Measurements from ENCODE around the gene ADGRV1. TPM values are rescaled to one million over a fixed set of nuclear protein-coding genes. Genes with fewer than 3 reads are reported as not detected.
"Not testable (repeated sequence)": the region's sequence is repeated elsewhere in the genome, so short reads cannot be mapped to it uniquely, and the experiment has no call there.

ADGRV1 gene
- total and polyA plus RNA-seq, 12 donors, result 129 to 2,577 (median 695) TPM

- intact Hi-C loops (cut with DNase I), result no loop called here
- no peaks in the 10 kb centered on the region for H3K9me3 ChIP-seq (replicated peaks in 1 of 3)
- TF ChIP-seq, protein P1, sequence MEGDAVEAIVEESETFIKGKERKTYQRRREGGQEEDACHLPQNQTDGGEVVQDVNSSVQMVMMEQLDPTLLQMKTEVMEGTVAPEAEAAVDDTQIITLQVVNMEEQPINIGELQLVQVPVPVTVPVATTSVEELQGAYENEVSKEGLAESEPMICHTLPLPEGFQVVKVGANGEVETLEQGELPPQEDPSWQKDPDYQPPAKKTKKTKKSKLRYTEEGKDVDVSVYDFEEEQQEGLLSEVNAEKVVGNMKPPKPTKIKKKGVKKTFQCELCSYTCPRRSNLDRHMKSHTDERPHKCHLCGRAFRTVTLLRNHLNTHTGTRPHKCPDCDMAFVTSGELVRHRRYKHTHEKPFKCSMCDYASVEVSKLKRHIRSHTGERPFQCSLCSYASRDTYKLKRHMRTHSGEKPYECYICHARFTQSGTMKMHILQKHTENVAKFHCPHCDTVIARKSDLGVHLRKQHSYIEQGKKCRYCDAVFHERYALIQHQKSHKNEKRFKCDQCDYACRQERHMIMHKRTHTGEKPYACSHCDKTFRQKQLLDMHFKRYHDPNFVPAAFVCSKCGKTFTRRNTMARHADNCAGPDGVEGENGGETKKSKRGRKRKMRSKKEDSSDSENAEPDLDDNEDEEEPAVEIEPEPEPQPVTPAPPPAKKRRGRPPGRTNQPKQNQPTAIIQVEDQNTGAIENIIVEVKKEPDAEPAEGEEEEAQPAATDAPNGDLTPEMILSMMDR (IDR thresholded peaks at IDR 0.05), result no peak
- H3K36me3 ChIP-seq (replicated peaks in 1 of 2), result no peaks in the 10 kb centered on the region
- WGBS, 4 donors, result 35 to 58% (median 42%) methylated on average over 3 of the region's 3 CpGs
- no peak overlapping the region for H3K4me3 ChIP-seq
- H3K27ac ChIP-seq, result no peak overlapping the region
- H3K4me1 ChIP-seq (replicated peaks in 1 of 2), result no peaks in the 10 kb centered on the region
- DNase-seq, result no peak
- H3K27me3 ChIP-seq, result no peaks in the 10 kb centered on the region
Measured at GRCh38 chr5:90747175-90747574, 188.6 kb downstream of the ADGRV1 start.

DNA sequence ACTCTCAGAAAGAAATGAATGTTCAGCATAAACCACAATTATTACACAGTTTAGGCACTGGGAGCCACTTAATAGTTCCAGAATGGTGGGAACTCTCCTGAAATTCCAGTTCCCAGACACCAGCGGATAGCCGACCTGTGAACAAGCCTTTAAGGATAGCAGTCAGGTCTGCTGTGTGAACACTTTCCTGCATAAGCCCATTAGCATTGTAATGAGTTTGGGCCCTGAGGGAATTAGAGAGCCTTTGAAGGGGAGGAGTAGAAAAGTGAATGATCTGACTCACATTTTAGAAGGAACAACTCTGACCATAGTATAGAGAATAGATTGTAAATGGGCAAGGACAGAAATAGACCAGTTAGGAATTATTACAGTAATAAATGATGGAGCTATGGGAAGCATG lies 189.1 kb downstream of the ADGRV1 start:
- H3K36me3 ChIP-seq (replicated peaks in 1 of 2), result no peaks in the 10 kb centered on the region
- no peak for DNase-seq
- no peak overlapping the region for H3K4me3 ChIP-seq
- H3K27ac ChIP-seq, result no peak overlapping the region
- no peak for TF ChIP-seq POLR2A (IDR thresholded peaks at IDR 0.05)
- TF ChIP-seq, protein P1 (IDR thresholded peaks at IDR 0.05), result no peak
- H3K27me3 ChIP-seq, result no peaks in the 10 kb centered on the region
- 68 to 87% (median 75%) methylated on average over 2 of the region's 2 CpGs for whole genome bisulfite sequencing, 4 donors
- H3K4me1 ChIP-seq (replicated peaks in 1 of 2), result no peaks in the 10 kb centered on the region
- H3K9me3 ChIP-seq (replicated peaks in 1 of 3), result no peaks in the 10 kb centered on the region
- intact Hi-C loops (cut with DNase I), result no loop called here

DNA sequence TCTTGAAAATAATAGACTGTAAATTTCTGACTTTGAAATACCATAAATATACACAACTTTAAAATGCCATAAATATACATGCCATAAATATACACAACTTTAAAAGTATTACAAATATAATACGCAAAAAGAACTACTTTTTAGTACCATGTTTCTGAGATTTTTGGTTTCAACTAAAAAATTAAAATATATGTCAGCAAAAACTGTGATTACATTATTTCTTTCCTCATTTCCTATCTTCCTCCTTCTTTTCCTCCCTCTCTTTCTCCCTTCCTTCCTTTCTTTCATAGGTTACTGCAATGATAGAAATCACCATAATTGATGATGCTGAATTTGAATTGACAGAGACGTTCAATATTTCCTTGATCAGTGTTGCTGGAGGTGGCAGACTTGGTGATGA lies 200.5 kb downstream of the ADGRV1 start:
- no peak for TF ChIP-seq POLR2A (IDR thresholded peaks at IDR 0.05)
- TF ChIP-seq, protein P1 (IDR thresholded peaks at IDR 0.05), result no peak
- WGBS, 4 donors, result 64 to 81% (median 71%) methylated on average over 2 of the region's 2 CpGs
- H3K9me3 ChIP-seq (replicated peaks in 1 of 3), result no peaks in the 10 kb centered on the region
- no peak overlapping the region for H3K4me3 ChIP-seq
- DNase-seq, result no peak
- no peaks in the 10 kb centered on the region for H3K36me3 ChIP-seq (replicated peaks in 1 of 2)
- H3K27me3 ChIP-seq, result no peaks in the 10 kb centered on the region
- no peak overlapping the region for H3K27ac ChIP-seq
- intact Hi-C loops (cut with DNase I), result no loop called here
- no peaks in the 10 kb centered on the region for H3K4me1 ChIP-seq (replicated peaks in 1 of 2)

GRCh38 chr5:90767710-90768109 lies 209.1 kb downstream of the ADGRV1 start:
- Histone ChIP-seq H3K4me1 (replicated peaks in 1 of 2) (no peaks in the 10 kb centered on the region), H3K27ac (no peak overlapping the region), H3K9me3 (replicated peaks in 1 of 3) (no peaks in the 10 kb centered on the region), H3K36me3 (replicated peaks in 1 of 2) (no peaks in the 10 kb centered on the region), H3K27me3 (no peaks in the 10 kb centered on the region), H3K4me3 (no peak overlapping the region)
- DNase-seq, result no peak
- WGBS, 4 donors, result 79 to 80% (median 80%) methylated on average over 3 of the region's 3 CpGs
- no peak for TF ChIP-seq POLR2A (IDR thresholded peaks at IDR 0.05)
- TF ChIP-seq, protein P1 (IDR thresholded peaks at IDR 0.05), result no peak
- intact Hi-C loops (cut with DNase I), result no loop called here

GRCh38 chr5:90770006-90770541 lies 211.5 kb downstream of the ADGRV1 start:
- H3K9me3 ChIP-seq (replicated peaks in 1 of 3); H3K27ac ChIP-seq; H3K27me3 ChIP-seq; H3K4me3 ChIP-seq; intact Hi-C loops (cut with DNase I); DNase-seq; H3K36me3 ChIP-seq (replicated peaks in 1 of 2); H3K4me1 ChIP-seq (replicated peaks in 1 of 2): not testable (repeated sequence)
- 84 to 89% (median 85%) methylated on average over 4 of the region's 4 CpGs for WGBS, 4 donors
